ENCODE data around the gene ASGR2. TPM values are rescaled to one million over a fixed set of nuclear protein-coding genes. Genes with fewer than 3 reads are reported as not detected.

Gene ASGR2
- polyA plus RNA-seq, 1 of the 3 experiments (the other 2 are of a cell fraction) = not detected

GRCh38 chr17:7109461-7110322 is 4.9 kb downstream of the ASGR2 start:
- CTCF ChIA-PET = interaction anchor here (0.9 to 2.1 kb wide), 6 partner anchors 7 to 64 kb away, joined by 3 to 8 read pairs (median 4); no protein-coding TSS in a partner anchor
- DNase-seq = no peak

More at GRCh38 chr17:7109461-7110322, 4.9 kb downstream of the ASGR2 start:
- no peak overlapping the region for H3K27ac ChIP-seq (ENCODE audit: low read depth in 2 of 2, low read length in 1 of 2)
- no peaks in the 10 kb centered on the region for H3K4me1 ChIP-seq (ENCODE audit: control insufficient read depth in 1 of 2, insufficient read depth in 2 of 2, low read depth in 1 of 2, low read length in 1 of 2)
- H3K9me2 ChIP-seq = no peaks in the 10 kb centered on the region
- H3K36me3 ChIP-seq (replicated peaks in 1 of 2; ENCODE audit: control insufficient read depth in 1 of 2, insufficient read depth in 2 of 2, low read length in 1 of 2) = no peaks in the 10 kb centered on the region
- no peak overlapping the region for H3K9ac ChIP-seq
- peaks cover 72% of the 10 kb centered on the region for H3K27me3 ChIP-seq (ENCODE audit: insufficient read depth)
- 49% methylated on average over 10 of the region's 10 CpGs for WGBS (ENCODE audit: low lambda C conversion rate)
- H2AFZ ChIP-seq (ENCODE audit: low read depth) = no peak overlapping the region
- no peaks in the 10 kb centered on the region for H3K79me2 ChIP-seq (ENCODE audit: insufficient read depth)
- H3K9me3 ChIP-seq = no peaks in the 10 kb centered on the region
- TF ChIP-seq POLR2AphosphoS5 (IDR thresholded peaks at IDR 0.05; ENCODE audit: low read depth, low read length) (no peak), SMC3 (IDR thresholded peaks at IDR 0.05; ENCODE audit: low read depth, low read length) (no peak), CHD2 (IDR thresholded peaks at IDR 0.05; ENCODE audit: low read length, partially characterized antibody) (no peak), GABPA (IDR thresholded peaks at IDR 0.05; ENCODE audit: low read depth) (no peak), GATA2 (CRISPR knock-in tag; IDR thresholded peaks at IDR 0.05) (no peak), RXRA (IDR thresholded peaks at IDR 0.05; ENCODE audit: borderline replicate concordance, low read depth) (no peak), USF1 (IDR thresholded peaks at IDR 0.05; ENCODE audit: borderline replicate concordance, low read depth) (no peak), ZBTB33 (IDR thresholded peaks at IDR 0.05; ENCODE audit: borderline replicate concordance, low read depth) (no peak), IRF3 (IDR thresholded peaks at IDR 0.05; ENCODE audit: low read depth, low read length) (no peak), RFX5 (IDR thresholded peaks at IDR 0.05; ENCODE audit: low read length) (no peak), TCF12 (IDR thresholded peaks at IDR 0.05) (no peak)
- no peaks in the 10 kb centered on the region for H3F3A ChIP-seq (replicated peaks; ENCODE audit: insufficient read depth)
- POLR2A ChIA-PET = interaction anchor here (0.6 kb wide), 1 partner anchor 1951 kb away, joined by 3 read pairs; no protein-coding TSS in a partner anchor
- no peak overlapping the region for H3K4me3 ChIP-seq (ENCODE audit: low read depth in 2 of 2, low read length in 1 of 2)
- H4K20me1 ChIP-seq (ENCODE audit: insufficient read depth) = no peaks in the 10 kb centered on the region
- no peak overlapping the region for H3K4me2 ChIP-seq

Measured in SK-N-SH (cell line).